Measurements from ENCODE around the gene ZBTB46.

The ZBTB46 gene

GRCh38 chr20:63702036-63702665 is 128.9 kb downstream of the ZBTB46 start:
- no peak for DNase-seq

- DNase-seq: no peak
Observed at GRCh38 chr20:63701329-63702035, 129.6 kb downstream of the ZBTB46 start.

GRCh38 chr20:63701051-63701328 is 130.1 kb downstream of the ZBTB46 start:
- DNase-seq: no peak

- no peak for DNase-seq
Observed at GRCh38 chr20:63700199-63701050, 130.6 kb downstream of the ZBTB46 start.

- DNase-seq: no peak
Observed at GRCh38 chr20:63699466-63700198, 131.4 kb downstream of the ZBTB46 start.

GRCh38 chr20:63698739-63699465 is 132.2 kb downstream of the ZBTB46 start:
- DNase-seq: no peak

- no peak for DNase-seq
Observed at GRCh38 chr20:63697868-63698545, 133.1 kb downstream of the ZBTB46 start.

- DNase-seq: no peak
Observed at GRCh38 chr20:63697357-63697867, 133.7 kb downstream of the ZBTB46 start.

- DNase-seq: no peak
Observed at GRCh38 chr20:63696628-63697356, 134.3 kb downstream of the ZBTB46 start, which contains the start of gene TNFRSF6B. Gene TNFRSF6B, plus strand, starts transcription at chr20:63696652. Its CDS starts 116 bp downstream, at chr20:63696768.

- no peak for DNase-seq
Observed at GRCh38 chr20:63696306-63696627, 134.8 kb downstream of the ZBTB46 start.

- no peak for DNase-seq
Observed at GRCh38 chr20:63695424-63696305, 135.4 kb downstream of the ZBTB46 start.

- DNase-seq: no peak
Observed at GRCh38 chr20:63694584-63695423, 136.3 kb downstream of the ZBTB46 start.

- no peak for DNase-seq
Observed at GRCh38 chr20:63693733-63694583, 137.1 kb downstream of the ZBTB46 start.
